Measurements from ENCODE around the gene GPC1.

GPC1 gene

GRCh38 chr2:240467659-240468302 is 32.3 kb downstream of the GPC1 start:
- DNase-seq = no peak

GRCh38 chr2:240468303-240469238 is 33.1 kb downstream of the GPC1 start:
- Histone ChIP-seq H3K9me3 (ENCODE audit: control insufficient read depth, low read length) (no peaks in the 10 kb centered on the region), H3K27ac (ENCODE audit: insufficient read depth, low read length, poor library complexity, severe bottlenecking) (no peak overlapping the region), H3K4me3 (ENCODE audit: insufficient read depth, low read depth, low read length, poor library complexity, severe bottlenecking) (no peak overlapping the region), H3K4me1 (ENCODE audit: control insufficient read depth, insufficient read depth, low read length, poor library complexity, severe bottlenecking) (no peaks in the 10 kb centered on the region), H3K27me3 (replicated peaks; ENCODE audit: control insufficient read depth, insufficient read depth, low read length, poor library complexity, severe bottlenecking) (no peaks in the 10 kb centered on the region), H3K36me3 (ENCODE audit: control insufficient read depth, insufficient read depth, low read length) (no peaks in the 10 kb centered on the region)
- no peak for DNase-seq

More at GRCh38 chr2:240467659-240468302, 32.3 kb downstream of the GPC1 start:
- Histone ChIP-seq H3K4me1 (ENCODE audit: control insufficient read depth, insufficient read depth, low read length, poor library complexity, severe bottlenecking) (no peaks in the 10 kb centered on the region), H3K27ac (ENCODE audit: insufficient read depth, low read length, poor library complexity, severe bottlenecking) (no peak overlapping the region), H3K9me3 (ENCODE audit: control insufficient read depth, low read length) (no peaks in the 10 kb centered on the region), H3K27me3 (replicated peaks; ENCODE audit: control insufficient read depth, insufficient read depth, low read length, poor library complexity, severe bottlenecking) (no peaks in the 10 kb centered on the region), H3K4me3 (ENCODE audit: insufficient read depth, low read depth, low read length, poor library complexity, severe bottlenecking) (no peak overlapping the region), H3K36me3 (ENCODE audit: control insufficient read depth, insufficient read depth, low read length) (no peaks in the 10 kb centered on the region)

- no peak overlapping the region for H3K27ac ChIP-seq (ENCODE audit: insufficient read depth, low read length, poor library complexity, severe bottlenecking)
- H3K9me3 ChIP-seq (ENCODE audit: control insufficient read depth, low read length) = no peaks in the 10 kb centered on the region
- no peaks in the 10 kb centered on the region for H3K4me1 ChIP-seq (ENCODE audit: control insufficient read depth, insufficient read depth, low read length, poor library complexity, severe bottlenecking)
- no peak for DNase-seq
- no peak overlapping the region for H3K4me3 ChIP-seq (ENCODE audit: insufficient read depth, low read depth, low read length, poor library complexity, severe bottlenecking)
- no peaks in the 10 kb centered on the region for H3K27me3 ChIP-seq (replicated peaks; ENCODE audit: control insufficient read depth, insufficient read depth, low read length, poor library complexity, severe bottlenecking)
- no peaks in the 10 kb centered on the region for H3K36me3 ChIP-seq (ENCODE audit: control insufficient read depth, insufficient read depth, low read length)
Measured at GRCh38 chr2:240469239-240469636, 33.8 kb downstream of the GPC1 start.

- H3K9me3 ChIP-seq (ENCODE audit: control insufficient read depth, low read length) = no peaks in the 10 kb centered on the region
- DNase-seq = no peak
- no peak overlapping the region for H3K4me3 ChIP-seq (ENCODE audit: insufficient read depth, low read depth, low read length, poor library complexity, severe bottlenecking)
Measured at GRCh38 chr2:240469740-240470139, 34.3 kb downstream of the GPC1 start.

GRCh38 chr2:240472078-240472790 is 36.8 kb downstream of the GPC1 start:
- Histone ChIP-seq H3K4me3 (ENCODE audit: insufficient read depth, low read depth, low read length, poor library complexity, severe bottlenecking) (no peak overlapping the region), H3K27me3 (replicated peaks; ENCODE audit: control insufficient read depth, insufficient read depth, low read length, poor library complexity, severe bottlenecking) (no peaks in the 10 kb centered on the region), H3K4me1 (ENCODE audit: control insufficient read depth, insufficient read depth, low read length, poor library complexity, severe bottlenecking) (no peaks in the 10 kb centered on the region)

More at GRCh38 chr2:240469740-240470139, 34.3 kb downstream of the GPC1 start:
- no peaks in the 10 kb centered on the region for H3K36me3 ChIP-seq (ENCODE audit: control insufficient read depth, insufficient read depth, low read length)
- no peaks in the 10 kb centered on the region for H3K4me1 ChIP-seq (ENCODE audit: control insufficient read depth, insufficient read depth, low read length, poor library complexity, severe bottlenecking)
- H3K27ac ChIP-seq (ENCODE audit: insufficient read depth, low read length, poor library complexity, severe bottlenecking) = no peak overlapping the region
- no peaks in the 10 kb centered on the region for H3K27me3 ChIP-seq (replicated peaks; ENCODE audit: control insufficient read depth, insufficient read depth, low read length, poor library complexity, severe bottlenecking)

GRCh38 chr2:240473211-240473610 is 37.7 kb downstream of the GPC1 start:
- no peak overlapping the region for H3K4me3 ChIP-seq (ENCODE audit: insufficient read depth, low read depth, low read length, poor library complexity, severe bottlenecking)
- DNase-seq = no peak
- H3K27me3 ChIP-seq (replicated peaks; ENCODE audit: control insufficient read depth, insufficient read depth, low read length, poor library complexity, severe bottlenecking) = no peaks in the 10 kb centered on the region

More at GRCh38 chr2:240472078-240472790, 36.8 kb downstream of the GPC1 start:
- DNase-seq = no peak
- Histone ChIP-seq H3K27ac (ENCODE audit: insufficient read depth, low read length, poor library complexity, severe bottlenecking) (no peak overlapping the region), H3K36me3 (ENCODE audit: control insufficient read depth, insufficient read depth, low read length) (no peaks in the 10 kb centered on the region), H3K9me3 (ENCODE audit: control insufficient read depth, low read length) (peaks cover 5% of the 10 kb centered on the region)

GRCh38 chr2:240477916-240478315 is 42.5 kb downstream of the GPC1 start:
- no peak overlapping the region for H3K27ac ChIP-seq (ENCODE audit: insufficient read depth, low read length, poor library complexity, severe bottlenecking)
- peaks cover 5% of the 10 kb centered on the region for H3K9me3 ChIP-seq (ENCODE audit: control insufficient read depth, low read length)
- no peaks in the 10 kb centered on the region for H3K36me3 ChIP-seq (ENCODE audit: control insufficient read depth, insufficient read depth, low read length)
- no peaks in the 10 kb centered on the region for H3K27me3 ChIP-seq (replicated peaks; ENCODE audit: control insufficient read depth, insufficient read depth, low read length, poor library complexity, severe bottlenecking)
- no peaks in the 10 kb centered on the region for H3K4me1 ChIP-seq (ENCODE audit: control insufficient read depth, insufficient read depth, low read length, poor library complexity, severe bottlenecking)
- DNase-seq = no peak
- H3K4me3 ChIP-seq (ENCODE audit: insufficient read depth, low read depth, low read length, poor library complexity, severe bottlenecking) = no peak overlapping the region

More at GRCh38 chr2:240473211-240473610, 37.7 kb downstream of the GPC1 start:
- Histone ChIP-seq H3K27ac (ENCODE audit: insufficient read depth, low read length, poor library complexity, severe bottlenecking) (no peak overlapping the region), H3K36me3 (ENCODE audit: control insufficient read depth, insufficient read depth, low read length) (no peaks in the 10 kb centered on the region), H3K4me1 (ENCODE audit: control insufficient read depth, insufficient read depth, low read length, poor library complexity, severe bottlenecking) (no peaks in the 10 kb centered on the region), H3K9me3 (ENCODE audit: control insufficient read depth, low read length) (peaks cover 5% of the 10 kb centered on the region)

- peaks cover 5% of the 10 kb centered on the region for H3K9me3 ChIP-seq (ENCODE audit: control insufficient read depth, low read length)
- H3K27ac ChIP-seq (ENCODE audit: insufficient read depth, low read length, poor library complexity, severe bottlenecking) = no peak overlapping the region
- DNase-seq = no peak
- H3K4me1 ChIP-seq (ENCODE audit: control insufficient read depth, insufficient read depth, low read length, poor library complexity, severe bottlenecking) = no peaks in the 10 kb centered on the region
- no peaks in the 10 kb centered on the region for H3K27me3 ChIP-seq (replicated peaks; ENCODE audit: control insufficient read depth, insufficient read depth, low read length, poor library complexity, severe bottlenecking)
- H3K36me3 ChIP-seq (ENCODE audit: control insufficient read depth, insufficient read depth, low read length) = no peaks in the 10 kb centered on the region
- H3K4me3 ChIP-seq (ENCODE audit: insufficient read depth, low read depth, low read length, poor library complexity, severe bottlenecking) = no peak overlapping the region
Measured at GRCh38 chr2:240478346-240479110, 43.1 kb downstream of the GPC1 start.

- Histone ChIP-seq H3K9me3 (ENCODE audit: control insufficient read depth, low read length) (peaks cover 5% of the 10 kb centered on the region), H3K27ac (ENCODE audit: insufficient read depth, low read length, poor library complexity, severe bottlenecking) (no peak overlapping the region), H3K4me3 (ENCODE audit: insufficient read depth, low read depth, low read length, poor library complexity, severe bottlenecking) (no peak overlapping the region), H3K27me3 (replicated peaks; ENCODE audit: control insufficient read depth, insufficient read depth, low read length, poor library complexity, severe bottlenecking) (no peaks in the 10 kb centered on the region), H3K36me3 (ENCODE audit: control insufficient read depth, insufficient read depth, low read length) (no peaks in the 10 kb centered on the region), H3K4me1 (ENCODE audit: control insufficient read depth, insufficient read depth, low read length, poor library complexity, severe bottlenecking) (no peaks in the 10 kb centered on the region)
- DNase-seq = no peak
Measured at GRCh38 chr2:240479111-240479501, 43.6 kb downstream of the GPC1 start.

All from effector memory CD4-positive, alpha-beta T cell (primary cell).